H1 (cell line): Measurements from ENCODE around the gene SNU13. TPM values are rescaled to one million over a fixed set of nuclear protein-coding genes. Genes with fewer than 3 reads are reported as not detected.

Source experiments
- CTCF ChIA-PET: fragments of 300-600 bp; sonication (Branson Sonifier 250); formaldehyde crosslinking; loops from one replicate; lab custom pipeline; 2021; ENCODE audit not compliant: partially characterized antibody; lab: Charles Lee
- POLR2A ChIA-PET: fragments of 300-600 bp; sonication (Branson Sonifier 250); formaldehyde crosslinking; loops from one replicate; lab custom pipeline; 2021; ENCODE audit warnings: inconsistent platforms; ENCODE audit not compliant: partially characterized antibody; lab: Charles Lee
- DNase-seq, 2 experiments: peaks; one replicate each; pipeline versions ENCODE4 v3.0.0 to v3.0.0-alpha.2; 2010 to 2022; ENCODE audit warnings: low spot score in 2 of 2, low read depth in 1 of 2, mixed read lengths in 1 of 2
- FAIRE-seq: peaks from 2 replicates; lab custom pipeline; 2011; peaks lifted over from hg19 to GRCh38; lab: Jason Lieb, UNC
- H2AFZ ChIP-seq: 2 replicates; pipeline ENCODE4 v1.8.1; 2012; ENCODE audit warnings: low read length, inconsistent platforms
- H2AK5ac ChIP-seq: 2 replicates; pipeline ENCODE4 v1.6.1; 2013; ENCODE audit warnings: low read depth, low read length
- H2BK120ac ChIP-seq: replicated peaks from 2 replicates; pipeline ENCODE3; 2013; ENCODE audit warnings: low read depth, low read length, inconsistent platforms
- H2BK12ac ChIP-seq: 2 replicates; pipeline ENCODE4 v1.6.1; 2013; ENCODE audit warnings: low read depth, low read length
- H2BK15ac ChIP-seq: 2 replicates; pipeline ENCODE4 v1.6.1; 2013; ENCODE audit warnings: low read length
- H2BK20ac ChIP-seq: 2 replicates; pipeline ENCODE4 v1.6.1; 2013; ENCODE audit warnings: low read length
- H2BK5ac ChIP-seq: 2 replicates; pipeline ENCODE4 v1.6.1; 2013; ENCODE audit warnings: low read depth, low read length
- H3K14ac ChIP-seq: 2 replicates; pipeline ENCODE4 v1.6.1; 2013; ENCODE audit warnings: inconsistent platforms; ENCODE audit not compliant: insufficient read length
- H3K18ac ChIP-seq: 2 replicates; pipeline ENCODE4 v1.6.1; 2013; ENCODE audit warnings: low read length; ENCODE audit errors: extremely low read depth
- H3K23ac ChIP-seq: 2 replicates; pipeline ENCODE4 v1.6.1; 2013; ENCODE audit warnings: inconsistent platforms; ENCODE audit not compliant: insufficient read length
- H3K23me2 ChIP-seq: 2 replicates; pipeline ENCODE4 v1.6.1; 2013; ENCODE audit warnings: low read depth, low read length
- H3K27ac ChIP-seq: 2 replicates; pipeline ENCODE4 v1.6.1; 2011; ENCODE audit warnings: low read depth, low read length, inconsistent platforms
- H3K27me3 ChIP-seq, 4 experiments: replicated peaks in 1 of 4; 1 replicate in 1 of 4; 2 replicates in 3 of 4; pipeline versions ENCODE4 v1.6.1 to v1.8.1; 2011 to 2013; ENCODE audit warnings: low read length in 3 of 4, mild to moderate bottlenecking in 3 of 4, inconsistent platforms in 2 of 4, mixed read lengths in 2 of 4, moderate library complexity in 1 of 4; ENCODE audit not compliant: control insufficient read depth in 3 of 4, insufficient read depth in 3 of 4; ENCODE audit errors: extremely low read depth in 1 of 4
- H3K36me3 ChIP-seq, 4 experiments: 2 replicates each; pipeline versions ENCODE4 v1.6.1 to v1.8.1; 2011 to 2013; ENCODE audit warnings: mild to moderate bottlenecking in 4 of 4, low read length in 3 of 4, moderate library complexity in 2 of 4, control low read depth in 1 of 4, inconsistent platforms in 1 of 4; ENCODE audit not compliant: insufficient read depth in 4 of 4, control insufficient read depth in 2 of 4
- H3K4ac ChIP-seq: replicated peaks from 2 replicates; pipeline ENCODE3; 2013; ENCODE audit warnings: low read length, low read depth, mixed read lengths, inconsistent platforms; ENCODE audit not compliant: insufficient read length
- H3K4me1 ChIP-seq, 4 experiments: replicated peaks in 1 of 4; 1 replicate in 1 of 4; 2 replicates in 3 of 4; pipeline versions ENCODE4 v1.6.1 to v1.8.1; 2011 to 2013; ENCODE audit warnings: low read length in 3 of 4, inconsistent platforms in 2 of 4, mixed read lengths in 1 of 4; ENCODE audit not compliant: insufficient read depth in 4 of 4, control insufficient read depth in 3 of 4
- H3K4me2 ChIP-seq, 2 experiments: 2 replicates each; pipeline versions ENCODE4 v1.6.1 to v1.8.1; 2011 to 2013; ENCODE audit warnings: low read depth in 2 of 2, low read length in 2 of 2, control low read depth in 1 of 2, inconsistent platforms in 1 of 2, mild to moderate bottlenecking in 1 of 2; ENCODE audit not compliant: insufficient read depth in 1 of 2
- H3K4me3 ChIP-seq, 4 experiments: fragments of 200-600, 300-600 bp in 1 of 4; sonication (generic), shearing (Covaris generic), sonication (Bioruptor Twin) in 1 of 4; 2 replicates each; pipeline versions ENCODE4 v1.5.1 to v1.8.1; 2011 to 2016; ENCODE audit warnings: low read length in 4 of 4, low read depth in 3 of 4, control low read depth in 2 of 4, inconsistent platforms in 2 of 4, mild to moderate bottlenecking in 2 of 4, mixed read lengths in 1 of 4, moderate library complexity in 1 of 4; ENCODE audit not compliant: insufficient read depth in 2 of 4; ENCODE audit errors: extremely low read depth in 1 of 4
- H3K56ac ChIP-seq: replicated peaks from 2 replicates; pipeline ENCODE3; 2013; ENCODE audit warnings: low read depth, mild to moderate bottlenecking, mixed read lengths, low read length, inconsistent platforms; ENCODE audit not compliant: insufficient read length
- H3K79me1 ChIP-seq: 2 replicates; pipeline ENCODE4 v1.6.1; 2013; ENCODE audit warnings: low read depth, low read length, control low read depth
- H3K79me2 ChIP-seq, 2 experiments: 2 replicates each; pipeline versions ENCODE4 v1.6.1 to v1.8.1; 2012 to 2013; ENCODE audit warnings: low read length in 2 of 2, mild to moderate bottlenecking in 2 of 2, inconsistent platforms in 1 of 2; ENCODE audit not compliant: insufficient read depth in 2 of 2, control insufficient read depth in 1 of 2
- H3K9ac ChIP-seq, 4 experiments: replicated peaks in 1 of 4; 1 replicate in 1 of 4; 2 replicates in 3 of 4; pipeline versions ENCODE4 v1.6.1 to v1.8.1; 2011 to 2013; ENCODE audit warnings: low read depth in 3 of 4, low read length in 3 of 4, control low read depth in 2 of 4, mild to moderate bottlenecking in 2 of 4, moderate library complexity in 2 of 4, inconsistent platforms in 1 of 4; ENCODE audit errors: extremely low read depth in 1 of 4
- H3K9me3 ChIP-seq, 2 experiments: 2 replicates each; pipeline versions ENCODE4 v1.6.1 to v1.8.1; 2012 to 2013; ENCODE audit warnings: mild to moderate bottlenecking in 2 of 2, moderate library complexity in 2 of 2, control low read depth in 1 of 2, inconsistent platforms in 1 of 2, low read depth in 1 of 2, low read length in 1 of 2, mixed read lengths in 1 of 2; ENCODE audit not compliant: insufficient read depth in 2 of 2
- H4K20me1 ChIP-seq, 2 experiments: replicated peaks in 1 of 2; 2 replicates each; pipeline versions ENCODE3 to v1.8.1; 2011 to 2013; ENCODE audit warnings: inconsistent platforms in 2 of 2, low read length in 2 of 2, mild to moderate bottlenecking in 1 of 2; ENCODE audit not compliant: insufficient read depth in 2 of 2, control insufficient read depth in 1 of 2
- H4K5ac ChIP-seq: 2 replicates; pipeline ENCODE4 v1.6.1; 2013; ENCODE audit warnings: low read length, low read depth, mixed read lengths, inconsistent platforms; ENCODE audit not compliant: insufficient read length
- H4K8ac ChIP-seq: 2 replicates; pipeline ENCODE4 v1.8.0; 2013; ENCODE audit warnings: mild to moderate bottlenecking, moderate library complexity, low read length, inconsistent platforms; ENCODE audit not compliant: insufficient read depth; ENCODE audit errors: extremely low read depth
- H4K91ac ChIP-seq: replicated peaks from 2 replicates; pipeline ENCODE3; 2013; ENCODE audit warnings: low read length, mixed read lengths, inconsistent platforms; ENCODE audit not compliant: insufficient read length
- BCL11A ChIP-seq, 2 experiments: IDR thresholded peaks; one replicate each; pipeline ENCODE4 v1.6.1; 2011; ENCODE audit warnings: low read depth in 2 of 2, low read length in 2 of 2, mild to moderate bottlenecking in 2 of 2
- CREB1 ChIP-seq: IDR thresholded peaks from 2 replicates; pipeline ENCODE4 v1.6.1; 2012; ENCODE audit warnings: inconsistent platforms
- EP300 ChIP-seq, 2 experiments: IDR thresholded peaks; 1 replicate in 1 of 2; 2 replicates in 1 of 2; pipeline ENCODE4 v1.6.1; 2011 to 2012; ENCODE audit warnings: low read depth in 2 of 2, low read length in 2 of 2, mild to moderate bottlenecking in 2 of 2, borderline replicate concordance in 1 of 2, inconsistent platforms in 1 of 2, moderate library complexity in 1 of 2
- FOSL1 ChIP-seq: IDR thresholded peaks from 2 replicates; pipeline ENCODE4 v1.6.1; 2011; ENCODE audit warnings: mild to moderate bottlenecking, low read depth, low read length, moderate library complexity; ENCODE audit not compliant: insufficient read depth
- KDM4A ChIP-seq: IDR thresholded peaks from one replicate; pipeline ENCODE4 v1.7.1; 2012; ENCODE audit warnings: low read depth, mild to moderate bottlenecking, moderate library complexity, low read length, inconsistent platforms; ENCODE audit not compliant: severe bottlenecking
- NRF1 ChIP-seq: IDR thresholded peaks from 2 replicates; pipeline ENCODE4 v1.6.1; 2011; ENCODE audit warnings: mild to moderate bottlenecking, low read depth, low read length, improper control_type of control experiment
- PHF8 ChIP-seq: fragments of 200-600 bp; sonication (generic); conservative IDR thresholded peaks from 2 replicates; pipeline ENCODE4 v1.7.1; 2012; ENCODE audit warnings: low read depth, mild to moderate bottlenecking, inconsistent platforms, low read length, moderate library complexity
- RNF2 ChIP-seq: fragments of 200-900, 300-1000 bp; sonication (generic); IDR thresholded peaks from 2 replicates; pipeline ENCODE4 v1.7.1; 2016; ENCODE audit warnings: borderline replicate concordance, low read depth, mild to moderate bottlenecking, antibody characterized with exemption, low read length; ENCODE audit not compliant: poor library complexity, severe bottlenecking; ENCODE audit errors: missing control alignments
- SP4 ChIP-seq: IDR thresholded peaks from 2 replicates; pipeline ENCODE4 v1.6.1; 2012; ENCODE audit warnings: low read length, inconsistent platforms
- TCF12 ChIP-seq: IDR thresholded peaks from 2 replicates; pipeline ENCODE4 v1.6.1; 2011; ENCODE audit warnings: low read depth, mild to moderate bottlenecking, low read length
- whole genome bisulfite sequencing, 2 experiments: shearing (Covaris generic) in 1 of 2; methylation state at CpG; one replicate each; pipeline versions ENCODE4 v1.1.6 to v1.1.7; 2013 to 2015; ENCODE audit warnings: low lambda C conversion rate in 2 of 2, mixed read lengths in 2 of 2, inconsistent platforms in 1 of 2, low coverage in 1 of 2, missing lambda C conversion rate in 1 of 2; ENCODE audit not compliant: insufficient replicate concordance in 2 of 2, insufficient coverage in 1 of 2, insufficient read length in 1 of 2; ENCODE audit errors: extremely low coverage in 1 of 2, missing lambda C conversion rate in 1 of 2; 5-methylcytosine and 5-hydroxymethylcytosine counted together
- polyA plus RNA-seq, 7 experiments: library from polyadenylated mRNA; depleted of rRNA in 3 of 7; stranded (reverse) in 5 of 7; unstranded in 2 of 7; fragments of >200 nt in 5 of 7; fragments of 200-250 nt in 2 of 7; gene quantifications; 1 replicate in 5 of 7; 2 replicates in 1 of 7; 4 replicates in 1 of 7; pipeline versions ENCODE4 v1.2.1 to v1.2.3, GENCODE V29; 2011 to 2013; ENCODE audit warnings: missing spikeins in 2 of 7, mixed read lengths in 2 of 7
- total RNA-seq: library from RNA; stranded (reverse); fragmentation: NEBNext Ultra II Directional; extraction: Animal tissue kit (Norgen Biotek cat#: 25700); gene quantifications from 2 replicates; pipeline ENCODE4 v1.2.1, GENCODE V29; 2021

SNU13 gene
- total and polyA plus RNA-seq, 2 of the 8 experiments (the other 6 are each of a cell fraction or from before 2014, with no cell fraction given) = 241 to 281 TPM

GRCh38 chr22:41695211-41695610, 6.5 kb upstream of the SNU13 start:
- TF ChIP-seq NRF1 (no peak), RNF2 (no peak), KDM4A (no peak), EP300 (IDR thresholded peaks at IDR 0.05; ENCODE audit: borderline replicate concordance in 1 of 2, low read depth in 2 of 2, low read length in 2 of 2) (no peak), FOSL1 (no peak), PHF8 (no peak), CREB1 (no peak), TCF12 (no peak), BCL11A (IDR thresholded peaks at IDR 0.05; ENCODE audit: low read depth in 2 of 2, low read length in 2 of 2) (no peak), SP4 (no peak)
- 0 out of 2 replicates have a peak, but pooled peaks cover 2% of the 10 kb centered on the region for H3K23me2 ChIP-seq
- FAIRE-seq = no peak

More at GRCh38 chr22:41695211-41695610, 6.5 kb upstream of the SNU13 start:
- H4K5ac ChIP-seq = no peak overlapping the region
- H3K4ac ChIP-seq = no peak overlapping the region
- H3K56ac ChIP-seq = no peak overlapping the region
- H3K4me2 ChIP-seq = no peak overlapping the region
- H3K9me3 ChIP-seq = peaks cover 0 to 7% of the 10 kb centered on the region in 2 experiments; a peak in 1 of 4 replicates
- H3K27me3 ChIP-seq = peaks cover 0 to 8% (median 5%) of the 10 kb centered on the region in 4 experiments; a peak in 6 of 7 replicates
- no peak overlapping the region for H2BK20ac ChIP-seq
- H3K27ac ChIP-seq = no peak overlapping the region
- no peaks in the 10 kb centered on the region; the same call in 1 of the 2 replicates for H3K79me1 ChIP-seq
- H3K79me2 ChIP-seq = no peaks in the 10 kb centered on the region
- H2BK120ac ChIP-seq = no peak overlapping the region
- H4K20me1 ChIP-seq = peaks cover 0 to 2% of the 10 kb centered on the region in 2 experiments
- H2BK12ac ChIP-seq = no peak overlapping the region
- H4K91ac ChIP-seq = no peak overlapping the region
- no peak overlapping the region for H2BK5ac ChIP-seq
- H3K36me3 ChIP-seq = peaks cover 0 to 3% (median 0%) of the 10 kb centered on the region in 4 experiments; a peak in 1 of 8 replicates
- H2BK15ac ChIP-seq = no peak overlapping the region
- H3K14ac ChIP-seq = no peak overlapping the region
- POLR2A ChIA-PET = interaction anchor here (0.9 kb wide), 1 partner anchor 100 kb away, joined by 3 read pairs; no protein-coding TSS in a partner anchor
- H4K8ac ChIP-seq = no peak overlapping the region
- 91% methylated on average over 2 of the region's 2 CpGs; no CpG with 5 or more reads in 1 of the 2 experiments for WGBS, 2 experiments
- CTCF ChIA-PET = interaction anchor here (0.7 kb wide), 1 partner anchor 10 kb away, joined by 3 read pairs; no protein-coding TSS in a partner anchor
- H3K18ac ChIP-seq = no peak overlapping the region; the same call in 1 of the 2 replicates
- no peak overlapping the region for H2AK5ac ChIP-seq
- DNase-seq = no peak
- no peak overlapping the region for H3K23ac ChIP-seq
- no peak overlapping the region for H2AFZ ChIP-seq
- H3K9ac ChIP-seq = no peak overlapping the region
- peaks cover 0 to 6% (median 4%) of the 10 kb centered on the region in 4 experiments; a peak in 5 of 7 replicates for H3K4me1 ChIP-seq
- no peak overlapping the region for H3K4me3 ChIP-seq
